B cell (primary cell): Measurements from ENCODE around the gene TSPOAP1. TPM values are rescaled to one million over a fixed set of nuclear protein-coding genes. Genes with fewer than 3 reads are reported as not detected.

Experiments
- ATAC-seq: fragments of 200-7000 bp; cut with Tn5 transposase; one replicate; pipeline ENCODE4 v1.10.0; 2021; ENCODE audit warnings: low read depth, mild to moderate bottlenecking, moderate number of reproducible peaks, moderate library complexity
- CTCF ChIA-PET: fragments of 350-600 bp; sonication (Branson Sonifier 250); formaldehyde crosslinking; loops from one replicate; lab custom pipeline; 2021; ENCODE audit warnings: antibody characterized with exemption, inconsistent platforms; lab: Charles Lee
- POLR2A ChIA-PET: fragments of 350-600 bp; sonication (Branson Sonifier 250); formaldehyde crosslinking; loops from one replicate; lab custom pipeline; 2021; ENCODE audit warnings: antibody characterized with exemption; lab: Charles Lee
- DNase-seq: peaks from one replicate; pipeline ENCODE4 v3.0.0; 2013
- H2AFZ ChIP-seq: 2 replicates; pipeline ENCODE4 v1.6.1; 2012; ENCODE audit warnings: mild to moderate bottlenecking, low read depth, low read length; ENCODE audit not compliant: insufficient read depth, poor library complexity, severe bottlenecking
- H3K27ac ChIP-seq, 2 donors: 1 replicate in 1 of 2; 2 replicates in 1 of 2; pipeline ENCODE4 v1.5.1; 2012 to 2013; ENCODE audit warnings: low read length in 2 of 2, mild to moderate bottlenecking in 2 of 2, moderate library complexity in 1 of 2
- H3K27me3 ChIP-seq, 4 experiments: fragments of 200-600 bp in 1 of 4; sonication (generic) in 1 of 4; replicated peaks in 1 of 4; 1 replicate in 2 of 4; 2 replicates in 2 of 4; pipeline versions ENCODE4 v1.6.1 to v1.7.0; 2013 to 2016; ENCODE audit warnings: low read length in 3 of 4, mild to moderate bottlenecking in 2 of 4, mixed read lengths in 1 of 4, moderate library complexity in 1 of 4; ENCODE audit not compliant: insufficient read depth in 4 of 4, control insufficient read depth in 3 of 4; ENCODE audit errors: control extremely low read depth in 1 of 4
- H3K36me3 ChIP-seq, 2 experiments: replicated peaks in 1 of 2; 1 replicate in 1 of 2; 2 replicates in 1 of 2; pipeline versions ENCODE4 v1.6.1 to v1.7.1; 2013; ENCODE audit warnings: low read length in 1 of 2; ENCODE audit not compliant: insufficient read depth in 2 of 2, control insufficient read depth in 1 of 2; ENCODE audit errors: control extremely low read depth in 1 of 2, extremely low read depth in 1 of 2
- H3K4me1 ChIP-seq, 2 donors: fragments of 200-600 bp in 1 of 2; sonication (generic) in 1 of 2; 1 replicate in 1 of 2; 2 replicates in 1 of 2; pipeline versions ENCODE4 v1.5.1 to v1.6.1; 2013 to 2017; ENCODE audit warnings: low read length in 2 of 2; ENCODE audit not compliant: control insufficient read depth in 2 of 2, insufficient read depth in 2 of 2
- H3K4me2 ChIP-seq: replicated peaks from 2 replicates; pipeline ENCODE3; 2012; ENCODE audit warnings: mild to moderate bottlenecking, low read depth, low read length; ENCODE audit not compliant: poor library complexity, severe bottlenecking
- H3K4me3 ChIP-seq, 5 experiments: fragments of 200-600 bp in 1 of 5; sonication (generic) in 1 of 5; 1 replicate in 3 of 5; 2 replicates in 2 of 5; pipeline versions ENCODE4 v1.5.1 to v1.7.0; 2011 to 2016; ENCODE audit warnings: low read length in 4 of 5, mild to moderate bottlenecking in 4 of 5, low read depth in 2 of 5, control low read depth in 1 of 5, moderate library complexity in 1 of 5; ENCODE audit not compliant: insufficient read depth in 1 of 5; ENCODE audit errors: control extremely low read depth in 1 of 5, extremely low read depth in 1 of 5
- H3K79me2 ChIP-seq: fragments of 200-600 bp; sonication (generic); one replicate; pipeline ENCODE4 v1.6.0; 2016; ENCODE audit warnings: low read length; ENCODE audit not compliant: control insufficient read depth, insufficient read depth
- H3K9ac ChIP-seq: fragments of 200-600 bp; sonication (generic); 2 replicates; pipeline ENCODE4 v1.6.1; 2017; ENCODE audit warnings: mild to moderate bottlenecking, low read length, moderate library complexity
- H3K9me3 ChIP-seq, 3 donors: one replicate each; pipeline versions ENCODE4 v1.6.1 to v1.7.1; 2013; ENCODE audit warnings: low read length in 2 of 3; ENCODE audit not compliant: control insufficient read depth in 2 of 3, insufficient read depth in 1 of 3; ENCODE audit errors: control extremely low read depth in 1 of 3
- H4K20me1 ChIP-seq: 2 replicates; pipeline ENCODE4 v1.6.0; 2012; ENCODE audit warnings: mild to moderate bottlenecking, low read length; ENCODE audit not compliant: insufficient read depth, control insufficient read depth, poor library complexity, severe bottlenecking
- H3K27ac Mint-ChIP-seq: one replicate; pipeline ENCODE4 v1.8.0; 2021; ENCODE audit warnings: mixed read lengths
- H3K27me3 Mint-ChIP-seq: one replicate; pipeline ENCODE4 v1.8.0; 2021; ENCODE audit warnings: mixed read lengths
- H3K4me1 Mint-ChIP-seq: one replicate; pipeline ENCODE4 v1.8.0; 2021; ENCODE audit warnings: mixed read lengths
- H3K4me3 Mint-ChIP-seq: one replicate; pipeline ENCODE4 v1.8.0; 2021; ENCODE audit warnings: mixed read lengths
- H3K9me3 Mint-ChIP-seq: one replicate; pipeline ENCODE4 v1.8.0; 2022; ENCODE audit warnings: mixed read lengths; ENCODE audit not compliant: insufficient read depth
- EZH2 ChIP-seq: IDR thresholded peaks from 2 replicates; pipeline ENCODE4 v1.6.1; 2012; ENCODE audit warnings: borderline replicate concordance, low read depth, mild to moderate bottlenecking, moderate library complexity, low read length; ENCODE audit not compliant: insufficient read depth, poor library complexity, severe bottlenecking
- WGBS: methylation state at CpG from one replicate; pipeline ENCODE4 v1.1.5; 2013; ENCODE audit warnings: missing lambda C conversion rate; ENCODE audit not compliant: insufficient coverage; 5-methylcytosine and 5-hydroxymethylcytosine counted together
- intact Hi-C: fragments of 100-400 bp; cut with micrococcal nuclease; formaldehyde crosslinking; loops from one replicate; pipeline ENCODE4 v1.10.0; 2022
- polyA plus RNA-seq: library from polyadenylated mRNA; depleted of rRNA; stranded (reverse); fragments of >200 nt; gene quantifications from 2 replicates; pipeline ENCODE4 v1.2.3, GENCODE V29; 2012
- total RNA-seq, 2 donors: library from RNA; stranded (reverse); fragments of 120-200 nt in 1 of 2; gene quantifications; 1 replicate in 1 of 2; 2 replicates in 1 of 2; pipeline versions ENCODE4 v1.2.3 to v1.2.4, GENCODE V29; 2013 to 2022
- TF ChIP-seq, protein P1 (sequence below): fragments of 200-600 bp; IDR thresholded peaks from one replicate; pipeline ENCODE4 v1.8.0; 2022; ENCODE audit warnings: antibody characterized with exemption, mild to moderate bottlenecking

TSPOAP1 gene
- total and polyA plus RNA-seq, 2 donors (not counting 1 experiment from before 2014, with no cell fraction given): 10.8 to 30.7 TPM

DNA sequence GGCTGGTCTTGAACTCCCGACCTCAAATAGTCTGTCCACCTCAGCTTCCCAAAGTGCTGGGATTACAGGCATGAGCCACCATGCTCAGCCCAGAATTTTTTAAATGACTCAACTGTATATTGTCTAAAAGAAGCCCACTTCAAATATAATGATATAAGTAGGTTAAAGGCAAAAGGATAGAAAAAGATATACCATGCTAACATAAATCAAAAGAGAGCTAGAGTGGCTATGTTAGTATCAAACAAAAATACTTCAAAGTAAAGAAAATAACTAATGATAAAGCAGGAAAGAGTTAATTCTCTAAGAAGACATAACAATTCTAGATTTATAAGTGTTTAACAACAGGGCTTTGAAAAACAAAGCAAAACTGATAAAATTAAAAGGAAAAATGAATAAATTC is 34.6 kb downstream of the TSPOAP1 start:
- Histone ChIP-seq H3K9me3 (peaks cover 0 to 4% (median 1%) of the 10 kb centered on the region in 3 donors), H3K36me3 (no peaks in the 10 kb centered on the region), H3K4me1 (no peaks in the 10 kb centered on the region), H4K20me1 (no peaks in the 10 kb centered on the region), H3K9ac (no peak overlapping the region), H3K27me3 (peaks cover 0 to 6% (median 3%) of the 10 kb centered on the region in 4 experiments), H3K79me2 (no peaks in the 10 kb centered on the region), H3K4me3 (no peak overlapping the region), H3K4me2 (no peak overlapping the region), H2AFZ (no peak overlapping the region), H3K27ac (no peak overlapping the region)
- 100% methylated on average over 1 of the region's 1 CpG for WGBS
- H3K4me1 Mint-ChIP-seq: no peaks in the 10 kb centered on the region
- DNase-seq: no peak
- no peak overlapping the region for H3K4me3 Mint-ChIP-seq
- intact Hi-C loops: no loop called here
- TF ChIP-seq, protein P1, sequence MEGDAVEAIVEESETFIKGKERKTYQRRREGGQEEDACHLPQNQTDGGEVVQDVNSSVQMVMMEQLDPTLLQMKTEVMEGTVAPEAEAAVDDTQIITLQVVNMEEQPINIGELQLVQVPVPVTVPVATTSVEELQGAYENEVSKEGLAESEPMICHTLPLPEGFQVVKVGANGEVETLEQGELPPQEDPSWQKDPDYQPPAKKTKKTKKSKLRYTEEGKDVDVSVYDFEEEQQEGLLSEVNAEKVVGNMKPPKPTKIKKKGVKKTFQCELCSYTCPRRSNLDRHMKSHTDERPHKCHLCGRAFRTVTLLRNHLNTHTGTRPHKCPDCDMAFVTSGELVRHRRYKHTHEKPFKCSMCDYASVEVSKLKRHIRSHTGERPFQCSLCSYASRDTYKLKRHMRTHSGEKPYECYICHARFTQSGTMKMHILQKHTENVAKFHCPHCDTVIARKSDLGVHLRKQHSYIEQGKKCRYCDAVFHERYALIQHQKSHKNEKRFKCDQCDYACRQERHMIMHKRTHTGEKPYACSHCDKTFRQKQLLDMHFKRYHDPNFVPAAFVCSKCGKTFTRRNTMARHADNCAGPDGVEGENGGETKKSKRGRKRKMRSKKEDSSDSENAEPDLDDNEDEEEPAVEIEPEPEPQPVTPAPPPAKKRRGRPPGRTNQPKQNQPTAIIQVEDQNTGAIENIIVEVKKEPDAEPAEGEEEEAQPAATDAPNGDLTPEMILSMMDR: no peak
- TF ChIP-seq EZH2: no peak
- ChIA-PET POLR2A (no interaction called here), CTCF (interaction anchor here (0.5 kb wide), 1 partner anchor 1266 kb away, joined by 4 read pairs; no protein-coding TSS in a partner anchor)
- no peak for ATAC-seq
- H3K9me3 Mint-ChIP-seq: no peaks in the 10 kb centered on the region
- H3K27ac Mint-ChIP-seq: no peak overlapping the region
- H3K27me3 Mint-ChIP-seq: peaks cover 32% of the 10 kb centered on the region

DNA sequence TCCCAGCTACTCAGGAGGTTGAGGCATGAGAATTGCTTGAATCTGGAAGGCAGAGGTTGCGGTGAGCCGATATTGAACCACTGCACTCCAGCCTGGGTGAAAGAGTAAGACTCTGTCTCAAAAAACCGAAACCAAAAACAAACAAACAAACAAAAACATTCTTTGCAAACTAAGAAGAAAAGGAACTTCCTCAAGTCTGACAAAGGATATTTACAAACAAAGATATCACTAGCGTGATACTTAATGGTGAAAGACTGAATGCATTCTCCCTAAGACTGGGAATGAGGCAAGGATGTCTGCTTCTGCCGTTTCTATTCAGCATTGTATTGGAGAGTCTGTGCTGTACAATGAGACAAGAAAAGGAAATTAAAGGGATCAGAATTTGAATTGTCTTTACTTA is 37.3 kb downstream of the TSPOAP1 start:
- Mint-ChIP-seq H3K4me3 (no peak overlapping the region), H3K4me1 (no peaks in the 10 kb centered on the region), H3K27ac (no peak overlapping the region), H3K9me3 (no peaks in the 10 kb centered on the region), H3K27me3 (peaks cover 30% of the 10 kb centered on the region)
- Histone ChIP-seq H3K4me1 (no peaks in the 10 kb centered on the region), H3K4me2 (no peak overlapping the region), H3K79me2 (no peaks in the 10 kb centered on the region), H4K20me1 (no peaks in the 10 kb centered on the region), H3K27ac (no peak overlapping the region), H3K9ac (no peak overlapping the region), H3K9me3 (peaks cover 0 to 4% (median 1%) of the 10 kb centered on the region in 3 donors), H3K4me3 (no peak overlapping the region), H2AFZ (no peak overlapping the region), H3K36me3 (no peaks in the 10 kb centered on the region), H3K27me3 (peaks cover 0 to 6% (median 4%) of the 10 kb centered on the region in 4 experiments)
- DNase-seq: no peak
- 100% methylated on average over 2 of the region's 5 CpGs for WGBS
- no peak for ATAC-seq
- POLR2A ChIA-PET: no interaction called here
- no peak for TF ChIP-seq EZH2
- TF ChIP-seq, protein P1: no peak
- CTCF ChIA-PET: no interaction called here
- intact Hi-C loops: no loop called here
